ENCODE measurements around the gene LLGL1.

Gene LLGL1

GRCh38 chr17:18246880-18247612, 21.6 kb downstream of the LLGL1 start:
- peaks cover 54 to 59% of the 10 kb centered on the region in 2 donors for H3K36me3 Mint-ChIP-seq
- peak; percentile 55 to 66 for ATAC-seq (replicated peaks)
- no peaks in the 10 kb centered on the region for H3K9me3 Mint-ChIP-seq
- H3K27ac Mint-ChIP-seq = peak overlapping the region; percentile 66
- no peaks in the 10 kb centered on the region for H3K27me3 Mint-ChIP-seq
- H3K4me1 Mint-ChIP-seq = peaks cover 9 to 13% of the 10 kb centered on the region in 2 donors
- DNase-seq = no peak
- H3K4me3 Mint-ChIP-seq = peak overlapping the region in 1 of 2 donors; percentile 46

- no peak overlapping the region for H3K27ac Mint-ChIP-seq
- ATAC-seq (replicated peaks) (no peak), DNase-seq (no peak)
- H3K4me3 Mint-ChIP-seq = no peak overlapping the region
- H3K36me3 Mint-ChIP-seq = peaks cover 58 to 62% of the 10 kb centered on the region in 2 donors
- no peaks in the 10 kb centered on the region for H3K9me3 Mint-ChIP-seq
- H3K27me3 Mint-ChIP-seq = no peaks in the 10 kb centered on the region
- peaks cover 9 to 13% of the 10 kb centered on the region in 2 donors for H3K4me1 Mint-ChIP-seq
These were observed 22.2 kb downstream of the LLGL1 start for GRCh38 chr17:18247613-18248001.

DNA sequence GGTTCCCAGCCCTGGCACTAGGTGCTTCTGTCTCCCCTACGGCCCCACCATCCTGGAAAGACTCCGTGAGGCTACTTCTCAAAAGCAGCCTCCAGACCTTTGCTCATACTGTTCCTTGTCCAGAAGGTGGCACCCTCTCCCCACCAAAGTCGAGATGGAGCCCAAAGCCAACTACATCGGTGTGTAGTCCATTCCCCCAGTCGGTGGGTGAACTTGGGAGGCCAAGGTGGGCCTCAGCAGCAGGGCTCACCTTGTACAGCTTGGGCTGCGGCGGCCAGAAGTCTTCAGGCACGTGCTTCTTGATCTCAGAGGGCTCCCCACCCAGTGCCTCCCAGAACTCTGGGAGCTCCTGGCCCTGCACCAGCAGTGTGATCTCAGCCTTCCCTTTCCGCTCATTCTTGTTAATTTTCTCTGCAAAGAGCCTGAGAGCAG, 22.9 kb downstream of the LLGL1 start:
- H3K4me3 Mint-ChIP-seq = no peak overlapping the region
- H3K4me1 Mint-ChIP-seq = peaks cover 9 to 13% of the 10 kb centered on the region in 2 donors
- ATAC-seq (replicated peaks) (peak; percentile 79 to 87), DNase-seq (peak; percentile 40)
- H3K36me3 Mint-ChIP-seq = peaks cover 64 to 65% of the 10 kb centered on the region in 2 donors
- H3K9me3 Mint-ChIP-seq = no peaks in the 10 kb centered on the region
- no peaks in the 10 kb centered on the region for H3K27me3 Mint-ChIP-seq
- peak overlapping the region; percentile 86 for H3K27ac Mint-ChIP-seq

DNA sequence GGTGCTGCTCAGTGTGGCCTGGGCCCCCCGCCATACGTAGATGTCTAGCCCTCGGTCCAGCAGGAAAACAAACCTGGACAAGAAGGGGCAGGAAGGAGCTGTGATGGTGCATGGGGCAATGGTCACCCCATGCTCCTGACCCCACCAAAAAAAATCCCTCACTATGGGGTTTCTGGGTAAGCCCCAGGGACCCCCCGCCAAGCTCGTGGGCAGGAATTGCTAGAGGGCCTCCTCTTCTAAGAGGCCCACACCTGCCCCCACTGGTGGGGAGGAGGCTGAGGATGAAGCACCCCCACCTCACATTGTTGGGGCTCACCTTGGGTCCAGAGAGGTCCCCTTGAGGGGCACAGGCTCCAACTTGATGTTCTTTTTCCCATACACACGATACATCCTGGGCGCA, 23.4 kb downstream of the LLGL1 start:
- Mint-ChIP-seq H3K9me3 (no peaks in the 10 kb centered on the region), H3K27me3 (no peaks in the 10 kb centered on the region), H3K36me3 (peaks cover 66 to 69% of the 10 kb centered on the region in 2 donors), H3K4me1 (peaks cover 9 to 13% of the 10 kb centered on the region in 2 donors), H3K4me3 (no peak overlapping the region), H3K27ac (no peak overlapping the region)
- ATAC-seq (replicated peaks) = no peak
- no peak for DNase-seq

GRCh38 chr17:18250259-18250658, 24.8 kb downstream of the LLGL1 start:
- no peaks in the 10 kb centered on the region for H3K9me3 Mint-ChIP-seq
- DNase-seq (no peak), ATAC-seq (replicated peaks) (no peak)
- H3K4me1 Mint-ChIP-seq = peaks cover 9 to 13% of the 10 kb centered on the region in 2 donors
- H3K4me3 Mint-ChIP-seq = no peak overlapping the region
- H3K36me3 Mint-ChIP-seq = peaks cover 72 to 79% of the 10 kb centered on the region in 2 donors
- no peaks in the 10 kb centered on the region for H3K27me3 Mint-ChIP-seq
- no peak overlapping the region for H3K27ac Mint-ChIP-seq

DNA sequence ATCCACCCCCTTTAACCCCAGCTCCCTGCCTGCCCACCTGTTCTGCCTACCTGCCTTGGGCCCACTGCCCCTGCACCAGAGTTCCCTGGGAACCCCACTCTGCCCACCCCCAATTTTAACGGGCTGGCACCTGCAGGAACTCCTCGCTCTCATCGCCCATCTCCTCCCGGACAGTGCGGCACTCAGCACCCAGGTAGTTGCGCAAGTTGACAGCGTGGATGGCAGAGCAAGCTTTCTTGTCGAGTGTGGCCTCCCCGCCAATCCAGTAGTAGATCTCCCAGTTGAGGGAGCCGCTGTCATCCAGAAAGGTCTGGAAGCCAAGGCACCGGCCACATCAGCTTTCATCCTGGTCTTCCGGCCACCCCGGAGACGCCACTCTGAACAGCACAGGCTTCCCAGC, 25.3 kb downstream of the LLGL1 start:
- H3K36me3 Mint-ChIP-seq = peaks cover 68 to 77% of the 10 kb centered on the region in 2 donors
- H3K4me3 Mint-ChIP-seq = no peak overlapping the region
- DNase-seq = no peak
- no peak overlapping the region for H3K27ac Mint-ChIP-seq
- no peaks in the 10 kb centered on the region for H3K27me3 Mint-ChIP-seq
- peaks cover 9 to 13% of the 10 kb centered on the region in 2 donors for H3K4me1 Mint-ChIP-seq
- ATAC-seq (replicated peaks) = no peak
- no peaks in the 10 kb centered on the region for H3K9me3 Mint-ChIP-seq

DNA sequence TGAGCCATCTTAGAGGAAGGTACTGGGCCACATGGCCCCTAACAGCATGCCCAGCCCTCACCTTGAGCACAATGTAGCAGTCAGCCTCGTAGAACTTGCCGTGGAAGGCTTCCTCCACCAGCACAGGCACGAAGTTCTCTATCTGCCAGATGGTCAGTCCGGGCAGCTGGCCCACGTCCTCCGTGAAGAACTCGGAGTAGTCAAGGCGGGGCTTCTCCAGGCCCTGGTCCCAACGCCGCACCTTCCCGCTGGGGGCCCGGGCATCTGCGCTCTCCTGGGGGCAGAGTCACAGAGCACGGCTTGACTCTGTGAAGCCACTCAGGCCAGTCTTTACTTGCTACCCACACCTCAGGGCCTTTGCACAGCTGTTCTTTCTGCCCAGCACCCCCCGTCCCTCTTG, 25.8 kb downstream of the LLGL1 start:
- Mint-ChIP-seq H3K4me1 (peaks cover 9 to 16% of the 10 kb centered on the region in 2 donors), H3K36me3 (peaks cover 65 to 74% of the 10 kb centered on the region in 2 donors), H3K27ac (no peak overlapping the region), H3K9me3 (no peaks in the 10 kb centered on the region), H3K27me3 (no peaks in the 10 kb centered on the region), H3K4me3 (no peak overlapping the region)
- no peak for DNase-seq
- ATAC-seq (replicated peaks) = no peak

DNA sequence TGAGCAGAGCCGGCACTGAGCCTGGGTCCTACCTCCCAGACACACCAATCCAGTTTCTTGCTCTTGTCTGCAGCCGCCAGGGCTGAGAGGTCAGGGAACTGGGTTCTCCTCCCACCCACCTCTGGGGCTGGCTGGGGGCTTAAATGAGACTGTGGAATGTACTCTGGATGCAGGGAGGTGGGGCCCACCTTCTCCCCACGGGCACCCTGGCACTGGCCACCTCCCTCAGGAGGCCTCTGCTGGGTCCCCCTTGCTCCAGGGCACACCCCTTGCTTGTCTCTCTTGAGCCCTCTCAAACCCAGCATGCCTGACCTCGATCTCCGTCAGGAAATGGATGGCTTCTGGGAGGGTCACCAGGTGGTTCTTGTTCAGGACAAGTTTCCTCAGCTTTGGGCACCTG, 26.7 kb downstream of the LLGL1 start:
- peak overlapping the region; percentile 14 for H3K27ac Mint-ChIP-seq
- H3K9me3 Mint-ChIP-seq = no peaks in the 10 kb centered on the region
- H3K27me3 Mint-ChIP-seq = no peaks in the 10 kb centered on the region
- H3K36me3 Mint-ChIP-seq = peaks cover 59 to 71% of the 10 kb centered on the region in 2 donors
- DNase-seq (no peak), ATAC-seq (replicated peaks) (no peak)
- H3K4me1 Mint-ChIP-seq = peaks cover 11 to 25% of the 10 kb centered on the region in 2 donors
- H3K4me3 Mint-ChIP-seq = no peak overlapping the region

DNA sequence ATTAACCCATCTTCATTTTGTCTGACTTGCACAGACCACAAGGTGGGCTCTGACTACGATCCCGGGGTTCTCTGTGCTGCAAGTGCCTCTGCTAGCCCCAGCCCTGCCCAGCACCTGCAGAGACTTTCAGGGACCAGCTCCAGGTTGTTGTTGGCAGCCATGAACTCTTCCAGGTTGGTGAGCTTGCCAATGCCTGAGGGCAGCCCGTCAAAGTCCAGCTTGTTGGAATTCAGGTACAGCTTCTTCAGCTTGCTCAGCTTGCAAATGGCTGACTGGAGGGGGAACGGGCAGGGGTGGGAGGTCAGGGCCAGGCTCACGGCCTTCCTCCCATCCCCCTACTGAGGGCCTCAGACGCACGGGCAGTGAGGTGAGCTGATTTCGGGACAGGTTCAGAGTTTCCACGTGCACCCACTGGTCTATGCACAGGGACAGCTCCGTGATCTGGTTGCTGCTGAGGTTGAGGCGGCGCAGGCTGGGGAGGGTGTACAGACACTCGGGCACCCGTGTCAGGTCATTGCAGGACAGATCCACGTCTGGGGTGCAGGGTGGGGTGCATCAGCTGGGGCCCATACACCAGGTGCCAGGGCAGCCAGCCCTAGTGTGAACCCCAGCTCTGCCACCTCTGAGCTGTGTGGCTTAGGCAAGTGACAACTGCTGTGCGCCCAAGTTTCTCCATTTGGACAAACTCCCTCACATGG, 27.9 kb downstream of the LLGL1 start:
- Mint-ChIP-seq H3K4me3 (no peak overlapping the region), H3K27me3 (no peaks in the 10 kb centered on the region), H3K9me3 (no peaks in the 10 kb centered on the region), H3K4me1 (peaks cover 10 to 30% of the 10 kb centered on the region in 2 donors), H3K36me3 (peaks cover 50 to 68% of the 10 kb centered on the region in 2 donors), H3K27ac (no peak overlapping the region)
- no peak for DNase-seq
- no peak for ATAC-seq (replicated peaks)

DNA sequence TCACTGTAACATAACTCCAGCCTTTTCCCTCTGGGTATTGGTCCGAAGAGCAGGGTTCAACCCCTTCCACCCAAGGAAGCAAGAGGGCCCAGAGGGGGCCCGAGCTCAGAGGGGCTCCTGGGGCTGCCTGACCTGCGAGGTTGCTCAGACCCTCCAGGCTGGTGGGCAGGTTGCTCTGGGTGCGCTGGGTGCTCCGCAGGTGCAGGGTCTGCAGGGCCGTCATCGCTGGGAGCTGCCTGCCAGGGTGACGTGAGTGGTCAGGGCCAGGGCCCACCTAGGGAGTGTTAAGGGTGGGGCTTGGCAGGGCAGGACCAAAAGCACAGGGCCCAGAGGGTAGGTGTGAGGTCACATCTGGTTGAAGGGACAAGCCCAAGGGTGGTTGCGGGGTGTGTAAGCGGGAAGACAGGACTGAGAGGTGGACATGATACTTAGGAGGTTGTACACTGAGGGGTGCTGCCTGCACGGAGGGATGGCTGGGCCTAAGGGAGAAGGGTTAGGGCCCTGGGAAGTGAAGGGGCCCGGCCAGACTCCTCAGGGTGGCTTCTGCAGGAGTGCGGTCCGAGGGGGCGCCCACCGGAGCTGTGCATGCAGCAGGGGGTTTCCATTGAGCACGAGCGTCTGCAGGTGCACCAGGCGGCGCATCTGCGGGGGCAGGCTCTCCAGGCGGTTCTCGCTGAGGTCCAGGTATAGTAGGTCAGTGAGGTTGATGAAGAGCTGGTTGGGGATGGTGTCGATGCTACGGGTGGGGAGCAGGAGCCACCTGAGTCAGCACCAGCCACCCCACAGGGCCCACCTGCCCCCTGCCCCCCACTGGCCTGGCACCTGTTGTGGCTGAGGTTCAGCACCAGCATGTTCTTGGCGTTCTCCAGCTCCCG, 28.7 kb downstream of the LLGL1 start:
- DNase-seq = no peak

GRCh38 chr17:18254888-18255649, 29.6 kb downstream of the LLGL1 start:
- H3K4me1 Mint-ChIP-seq = peaks cover 17 to 27% of the 10 kb centered on the region in 2 donors
- H3K27ac Mint-ChIP-seq = no peak overlapping the region
- no peak for DNase-seq
- H3K36me3 Mint-ChIP-seq = peaks cover 37 to 55% of the 10 kb centered on the region in 2 donors
- no peak overlapping the region for H3K4me3 Mint-ChIP-seq
- no peaks in the 10 kb centered on the region for H3K27me3 Mint-ChIP-seq
- no peaks in the 10 kb centered on the region for H3K9me3 Mint-ChIP-seq
- no peak for ATAC-seq (replicated peaks)

More for the DNA sequence above, 28.7 kb downstream of the LLGL1 start:
- H3K36me3 Mint-ChIP-seq = peaks cover 43 to 61% of the 10 kb centered on the region in 2 donors
- H3K4me1 Mint-ChIP-seq = peaks cover 13 to 24% of the 10 kb centered on the region in 2 donors
- no peak overlapping the region for H3K4me3 Mint-ChIP-seq
- H3K9me3 Mint-ChIP-seq = no peaks in the 10 kb centered on the region
- no peak for ATAC-seq (replicated peaks)
- no peak overlapping the region for H3K27ac Mint-ChIP-seq
- H3K27me3 Mint-ChIP-seq = no peaks in the 10 kb centered on the region

- Mint-ChIP-seq H3K4me1 (peaks cover 19 to 38% of the 10 kb centered on the region in 2 donors), H3K36me3 (peaks cover 27 to 42% of the 10 kb centered on the region in 2 donors), H3K4me3 (no peak overlapping the region), H3K27me3 (no peaks in the 10 kb centered on the region), H3K9me3 (no peaks in the 10 kb centered on the region), H3K27ac (no peak overlapping the region)
- DNase-seq (no peak), ATAC-seq (replicated peaks) (no peak)
These were observed 30.9 kb downstream of the LLGL1 start for GRCh38 chr17:18256351-18256750.

DNA sequence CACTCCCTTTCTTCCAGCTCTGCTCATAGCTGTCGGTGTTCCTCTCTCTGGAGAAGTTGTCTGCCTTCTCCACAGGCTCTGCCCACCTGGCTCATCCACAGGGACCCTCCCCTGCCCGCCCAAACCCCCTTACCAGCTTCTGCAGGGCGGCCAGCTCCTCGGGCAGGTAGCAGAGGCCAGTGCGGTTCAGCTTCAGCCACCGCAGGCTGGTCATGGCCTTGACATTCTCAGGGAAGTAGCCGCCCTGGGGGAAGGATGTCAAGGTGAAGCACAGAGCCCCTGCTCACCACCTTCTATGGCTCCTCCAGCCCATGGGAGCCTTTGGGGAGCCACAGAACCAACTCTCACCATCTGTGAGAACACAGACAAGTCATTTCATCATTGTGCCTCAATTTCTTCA, 31.3 kb downstream of the LLGL1 start:
- Mint-ChIP-seq H3K36me3 (peaks cover 24 to 38% of the 10 kb centered on the region in 2 donors), H3K27ac (no peak overlapping the region), H3K27me3 (no peaks in the 10 kb centered on the region), H3K9me3 (no peaks in the 10 kb centered on the region), H3K4me3 (peak overlapping the region; percentile 95 to 100), H3K4me1 (peaks cover 22 to 42% of the 10 kb centered on the region in 2 donors)
- DNase-seq (no peak), ATAC-seq (replicated peaks) (no peak)
